ENCODE measurements around the gene GREB1L.
"Not testable (repeated sequence)": the region's sequence is repeated elsewhere in the genome, so short reads cannot be mapped to it uniquely, and the experiment has no call there.

The GREB1L gene

GRCh38 chr18:21311980-21312379, 69.9 kb downstream of the GREB1L start:
- DNase-seq: not testable (repeated sequence)

GRCh38 chr18:21313576-21313975, 71.5 kb downstream of the GREB1L start:
- DNase-seq: no peak

GRCh38 chr18:21314724-21315123, 72.7 kb downstream of the GREB1L start:
- no peak for DNase-seq

- DNase-seq: not testable (repeated sequence)
Observed at GRCh38 chr18:21315126-21315525, 73.1 kb downstream of the GREB1L start.

- DNase-seq: no peak
Observed at GRCh38 chr18:21315741-21316197, 73.7 kb downstream of the GREB1L start.

GRCh38 chr18:21316296-21316695, 74.3 kb downstream of the GREB1L start:
- DNase-seq: no peak

- no peak for DNase-seq
Observed at GRCh38 chr18:21321711-21322110, 79.7 kb downstream of the GREB1L start.

GRCh38 chr18:21327101-21327500, 85.1 kb downstream of the GREB1L start:
- DNase-seq: no peak

GRCh38 chr18:21330122-21330701, 88.2 kb downstream of the GREB1L start:
- no peak for DNase-seq

GRCh38 chr18:21331065-21331464, 89.0 kb downstream of the GREB1L start:
- no peak for DNase-seq

GRCh38 chr18:21335927-21336488, 94.0 kb downstream of the GREB1L start:
- DNase-seq: no peak

GRCh38 chr18:21336846-21337245, 94.8 kb downstream of the GREB1L start:
- no peak for DNase-seq

GRCh38 chr18:21341141-21341540, 99.1 kb downstream of the GREB1L start:
- DNase-seq: no peak

GRCh38 chr18:21342372-21342771, 100.3 kb downstream of the GREB1L start:
- no peak for DNase-seq

- DNase-seq: no peak
Observed at GRCh38 chr18:21344860-21345259, 102.8 kb downstream of the GREB1L start.

GRCh38 chr18:21345840-21346239, 103.8 kb downstream of the GREB1L start:
- no peak for DNase-seq

- no peak for DNase-seq
Observed at GRCh38 chr18:21359746-21360145, 117.7 kb downstream of the GREB1L start.

- DNase-seq: no peak
Observed at GRCh38 chr18:21361307-21361880, 119.4 kb downstream of the GREB1L start.

GRCh38 chr18:21362831-21363230, 120.8 kb downstream of the GREB1L start:
- DNase-seq: no peak

GRCh38 chr18:21363348-21363747, 121.3 kb downstream of the GREB1L start:
- DNase-seq: no peak

- DNase-seq: no peak
Observed at GRCh38 chr18:21364471-21364870, 122.4 kb downstream of the GREB1L start.

GRCh38 chr18:21366896-21367295, 124.9 kb downstream of the GREB1L start:
- no peak for DNase-seq

GRCh38 chr18:21369146-21369545, 127.1 kb downstream of the GREB1L start:
- no peak for DNase-seq

- DNase-seq: not testable (repeated sequence)
Observed at GRCh38 chr18:21369597-21369996, 127.6 kb downstream of the GREB1L start.

- no peak for DNase-seq
Observed at GRCh38 chr18:21383031-21383430, 141.0 kb downstream of the GREB1L start.

Data from hematopoietic multipotent progenitor cell treated with erythropoietin and hydrocortisone succinate and interleukin-3 and kit ligand, for 6 days (in vitro differentiated cells).